Activated T-cell treated with anti-CD3 and anti-CD28 coated beads for 4 hours (primary cell): ENCODE data around the gene MED13L.

Experiments
- DNase-seq: peaks from one replicate; pipeline ENCODE4 v3.0.0-alpha.2; 2020

MED13L gene

DNA sequence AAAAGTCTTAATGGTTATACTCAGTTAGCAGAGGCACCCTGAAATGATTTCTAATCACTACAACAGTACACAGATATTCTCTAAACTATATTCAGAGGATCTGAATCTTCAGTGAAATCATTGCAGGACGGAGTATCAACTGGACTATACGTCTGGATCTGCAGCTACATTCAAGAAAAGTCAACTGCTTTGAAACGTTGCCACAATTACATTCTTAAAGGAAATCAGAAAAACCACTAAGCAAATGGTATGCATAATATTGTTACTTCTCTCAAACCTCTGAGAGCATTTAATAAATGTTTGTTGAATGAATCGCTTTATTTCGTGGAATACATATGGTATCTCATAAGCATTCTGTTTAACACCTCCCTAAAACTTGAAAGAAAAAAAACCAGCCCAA is 67.4 kb downstream of the MED13L start:
- DNase-seq: no peak

DNA sequence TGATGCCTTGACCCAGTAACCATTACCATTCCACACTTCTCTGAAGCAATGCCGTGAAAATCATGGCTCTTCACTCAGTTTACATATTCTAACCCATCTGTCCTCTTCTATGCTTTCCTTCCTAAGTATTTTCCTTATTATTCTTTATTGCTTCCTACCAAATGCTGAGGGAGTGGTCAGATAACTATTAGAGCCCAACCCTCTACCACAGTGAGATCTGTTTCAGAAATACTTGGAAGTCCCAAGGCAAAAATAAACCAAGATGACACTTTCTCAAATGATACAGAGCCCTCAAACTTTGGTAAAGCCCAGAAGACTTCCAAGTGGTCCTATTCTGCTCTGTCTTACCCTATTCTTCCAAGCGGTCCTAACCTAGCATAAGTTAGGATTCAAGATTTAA is 68.0 kb downstream of the MED13L start:
- DNase-seq: no peak

DNA sequence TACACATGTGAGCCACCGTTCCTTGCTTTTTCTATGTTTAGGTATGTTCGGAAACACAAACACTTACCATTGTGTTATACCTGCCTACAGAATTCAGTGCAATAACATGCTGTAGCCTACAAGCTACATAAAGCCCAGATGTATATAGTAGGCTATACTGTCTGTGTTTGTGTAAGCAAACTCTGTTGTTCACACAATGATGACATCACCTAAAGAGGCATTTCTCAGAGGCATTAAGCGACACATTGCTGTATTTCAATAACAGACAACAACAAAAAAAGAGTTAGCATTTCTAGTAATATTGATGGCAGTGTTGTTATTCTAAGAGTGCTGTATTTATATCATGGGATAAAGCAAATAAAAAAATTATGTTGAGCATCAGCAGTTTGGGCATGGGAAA is 70.2 kb downstream of the MED13L start:
- DNase-seq: no peak

DNA sequence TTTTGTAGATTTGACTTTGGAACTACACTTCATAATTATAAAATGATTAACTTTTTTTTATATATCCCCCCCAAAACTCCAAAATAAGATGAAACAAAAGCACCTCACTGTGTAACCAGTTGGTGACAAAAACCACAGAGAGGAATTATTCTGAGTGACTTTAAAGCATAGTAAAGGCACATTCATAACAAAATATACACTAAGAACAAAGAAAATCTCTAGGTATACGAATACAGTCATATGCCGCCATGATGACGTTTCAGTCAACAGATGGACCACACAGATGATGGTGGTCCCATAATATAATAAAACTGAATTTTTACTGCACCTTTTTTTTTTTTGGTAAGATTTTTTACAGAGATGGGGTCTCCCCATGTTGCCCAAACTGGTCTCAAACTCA is 70.7 kb downstream of the MED13L start:
- no peak for DNase-seq

DNA sequence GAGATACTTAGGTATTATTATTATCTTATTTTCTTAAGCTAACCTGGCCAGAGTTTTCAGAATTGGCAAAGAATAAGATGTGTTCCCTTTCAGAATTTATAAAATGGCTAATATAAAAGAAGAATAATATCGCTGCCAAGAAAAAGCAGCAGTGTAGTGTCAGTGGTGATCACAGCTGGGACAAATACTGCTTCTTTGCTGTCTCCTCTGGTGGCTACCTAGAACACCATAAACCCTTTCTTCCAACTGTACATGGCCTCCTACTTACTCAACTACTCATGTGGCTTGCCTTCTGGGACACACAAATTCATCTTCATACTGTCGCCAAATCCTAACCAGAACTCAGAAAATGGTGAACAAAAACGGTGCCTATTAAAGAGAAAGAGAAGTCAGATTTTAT is 72.7 kb downstream of the MED13L start:
- DNase-seq: no peak

DNA sequence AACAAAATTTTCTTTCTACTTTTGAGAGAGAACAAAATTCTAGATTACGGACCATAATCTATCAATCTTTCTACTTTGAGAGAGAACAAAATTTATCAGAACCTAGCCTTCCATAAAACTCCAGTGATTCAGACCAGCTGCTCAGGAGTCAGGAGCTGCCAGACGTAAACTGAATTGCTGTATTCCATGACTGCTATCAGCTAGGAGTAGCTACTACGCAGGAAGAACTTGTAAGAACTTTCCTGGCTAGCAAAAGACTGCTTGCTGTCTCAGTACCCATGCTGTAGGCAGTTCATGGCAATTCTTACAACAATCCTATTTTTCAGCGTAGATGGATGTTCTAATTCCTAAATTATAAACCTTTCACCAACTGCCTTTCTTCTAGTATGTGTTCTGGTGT is 73.3 kb downstream of the MED13L start:
- no peak for DNase-seq

DNA sequence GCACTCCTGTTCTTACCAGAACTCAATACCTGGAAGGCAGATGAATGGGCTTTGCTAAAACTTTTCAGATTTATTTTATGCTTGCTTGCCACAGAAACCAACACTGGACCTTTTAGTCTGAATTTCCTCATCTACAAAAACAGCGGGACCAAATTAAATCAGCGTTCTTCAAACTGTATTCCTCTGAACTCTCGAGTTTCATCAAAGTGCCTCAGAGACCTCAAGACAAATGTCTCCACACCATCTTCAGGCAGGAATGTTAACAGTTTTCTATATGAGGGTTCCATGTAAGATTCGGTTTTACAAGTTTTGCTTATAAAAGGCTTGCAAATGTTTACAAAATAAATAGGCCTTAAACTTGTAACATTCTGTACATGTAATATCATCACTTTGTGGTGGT is 74.6 kb downstream of the MED13L start:
- no peak for DNase-seq

DNA sequence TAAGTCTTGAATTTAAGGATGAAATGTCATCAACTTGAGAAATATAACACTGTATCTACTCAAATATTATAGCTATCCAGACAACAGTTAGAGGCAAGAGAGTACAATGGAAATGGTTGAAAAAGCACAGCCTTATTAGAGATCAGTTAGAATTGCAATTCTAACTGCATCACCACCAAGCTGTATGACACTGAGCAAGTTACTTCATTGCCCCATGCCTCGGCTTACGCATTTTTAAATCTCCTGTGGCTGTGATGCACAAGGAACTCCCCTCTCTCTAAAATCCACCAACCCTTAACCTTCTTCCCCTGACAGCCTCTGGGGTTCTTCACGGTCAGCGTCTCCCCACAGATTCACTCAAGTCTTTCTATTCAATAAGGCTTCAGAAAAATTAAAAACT is 75.1 kb downstream of the MED13L start:
- DNase-seq: no peak

DNA sequence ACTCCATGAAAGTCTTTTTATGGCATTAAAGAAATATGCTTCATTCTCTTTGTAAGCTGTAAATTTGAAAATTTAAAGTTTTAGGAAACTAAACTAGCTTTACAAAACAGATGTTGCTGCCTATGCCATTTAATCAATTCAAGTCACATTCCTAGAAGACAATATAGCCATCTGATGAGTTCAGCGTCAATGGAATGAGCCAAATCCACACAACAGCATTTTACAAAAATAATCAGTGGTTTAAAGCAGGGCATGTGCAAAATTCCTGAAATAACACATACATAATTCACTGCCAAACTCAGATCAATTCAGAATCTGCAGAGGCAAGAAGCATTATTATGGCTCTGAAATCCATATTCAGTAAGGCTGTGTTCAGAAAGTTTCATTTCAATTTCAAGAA is 75.6 kb downstream of the MED13L start:
- no peak for DNase-seq

DNA sequence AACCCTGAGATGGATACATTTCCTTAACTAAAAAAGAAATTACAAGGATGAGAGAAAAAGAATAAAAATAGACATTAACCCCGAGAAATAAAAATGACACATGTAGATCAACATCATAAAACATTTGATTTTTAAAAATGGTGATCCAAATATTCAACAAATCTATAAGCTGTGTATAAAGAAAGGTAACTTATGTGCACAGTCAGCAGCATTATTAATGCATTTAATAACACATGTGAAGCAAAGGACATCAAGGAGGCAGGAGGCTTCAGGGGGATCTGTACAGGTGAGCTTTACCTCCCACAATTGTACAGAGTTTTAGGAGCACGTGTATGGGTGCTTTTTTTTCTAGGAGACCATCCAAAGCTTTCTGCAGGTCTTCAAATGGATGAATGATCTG is 76.1 kb downstream of the MED13L start:
- no peak for DNase-seq

DNA sequence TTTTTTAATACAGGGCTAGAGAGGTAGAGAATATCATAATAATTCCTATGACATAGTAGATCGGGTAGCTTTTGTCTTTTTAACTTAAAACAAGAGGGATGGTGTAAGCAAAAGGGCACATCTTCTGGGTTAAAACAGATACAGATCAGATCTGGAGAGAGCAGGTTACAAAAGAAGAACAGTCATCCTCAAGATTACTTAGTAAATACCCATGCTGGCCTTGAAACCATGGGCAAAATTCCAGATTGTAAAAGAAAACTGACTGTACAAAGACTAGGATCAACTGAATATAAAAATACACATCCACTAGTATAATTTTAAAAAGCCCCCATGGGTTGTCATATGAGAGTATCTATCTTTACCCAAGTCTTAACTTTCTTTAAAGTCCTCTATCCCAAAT is 76.7 kb downstream of the MED13L start:
- DNase-seq: no peak

DNA sequence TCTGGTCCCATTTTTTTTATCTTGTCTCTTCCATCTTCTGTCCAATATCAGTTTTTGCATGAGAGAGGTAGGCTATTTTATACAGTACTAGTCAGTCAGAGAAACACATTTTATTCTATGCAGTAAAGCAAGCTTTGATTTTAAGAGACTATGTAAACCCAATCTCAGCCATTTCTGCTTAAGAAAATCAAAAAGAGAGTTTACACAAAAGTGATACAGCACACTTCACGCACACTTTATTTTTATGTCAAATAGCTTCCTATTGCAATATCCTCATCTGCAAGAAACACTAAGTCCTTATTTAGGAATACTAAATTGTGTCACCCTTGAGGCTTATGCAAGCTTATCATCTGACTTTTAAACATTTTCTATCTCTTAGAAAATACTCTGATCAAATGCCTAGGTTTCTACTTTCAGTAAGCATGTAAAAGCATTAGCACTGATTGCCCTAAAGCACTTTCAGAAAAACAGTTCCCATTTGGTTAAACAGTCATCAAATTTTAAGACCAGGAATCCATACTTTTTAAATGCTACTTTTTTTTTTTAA is 78.3 kb downstream of the MED13L start:
- no peak for DNase-seq

DNA sequence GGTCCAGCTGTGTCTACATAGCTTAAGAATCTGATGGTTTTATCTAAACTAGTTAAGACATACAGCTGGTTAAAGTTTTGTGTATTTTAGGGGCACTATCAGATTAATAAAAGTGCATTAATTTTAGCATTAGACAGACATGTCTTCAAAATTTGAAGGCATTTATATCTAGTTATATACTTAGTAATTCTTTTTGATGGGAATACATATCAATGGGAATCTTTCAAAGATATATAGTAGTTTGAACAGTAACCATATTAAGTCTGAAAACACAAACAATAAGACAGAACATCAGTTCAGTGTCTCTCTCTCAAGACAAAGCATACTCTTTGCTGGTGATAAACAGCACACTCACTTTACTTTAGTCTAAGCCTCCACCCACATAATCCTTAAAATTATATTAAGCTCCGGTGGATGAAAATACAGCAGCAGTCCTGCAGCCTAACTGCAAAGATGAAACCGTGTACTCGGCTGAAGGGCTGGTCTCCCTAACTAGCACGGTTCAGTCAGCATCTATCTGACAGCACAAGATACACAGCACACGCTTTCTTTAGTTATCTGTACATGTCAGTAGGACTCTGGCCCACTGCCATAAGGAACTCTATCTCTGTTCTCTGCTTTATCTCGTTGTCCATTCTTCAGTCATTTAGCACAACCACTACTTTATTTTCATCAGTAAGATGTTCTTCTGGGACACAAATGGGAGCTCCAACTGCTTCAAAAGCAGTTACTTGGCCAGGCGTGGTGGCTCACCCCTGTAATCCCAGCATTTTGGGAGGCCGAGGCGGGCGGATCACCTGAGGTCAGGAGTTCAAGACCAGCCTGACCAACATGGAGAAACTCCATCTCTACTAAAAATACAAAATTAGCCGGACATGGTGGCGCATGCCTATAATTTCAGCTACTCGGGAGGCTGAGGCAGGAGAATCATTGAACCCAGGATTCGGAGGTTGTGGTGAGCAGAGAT is 80.5 kb downstream of the MED13L start:
- DNase-seq: no peak

DNA sequence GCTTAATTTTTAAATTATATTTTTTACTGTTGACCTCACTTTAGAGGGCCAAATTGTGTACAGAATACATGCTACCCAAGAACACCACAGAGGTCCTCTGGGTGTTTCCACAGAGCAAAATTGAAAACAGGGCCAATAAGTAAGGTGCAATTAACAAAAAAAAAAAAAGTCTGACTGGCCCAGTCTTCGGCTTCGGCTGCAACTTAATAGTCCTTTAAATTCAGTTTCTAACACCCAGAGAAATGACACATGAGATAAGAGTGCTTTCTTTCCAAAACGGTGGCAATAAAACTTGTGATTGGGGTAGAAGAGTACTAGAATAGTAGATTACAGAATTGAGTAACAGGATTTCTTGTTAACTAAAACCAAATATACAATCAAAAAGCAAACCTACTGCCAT is 81.3 kb downstream of the MED13L start:
- no peak for DNase-seq

DNA sequence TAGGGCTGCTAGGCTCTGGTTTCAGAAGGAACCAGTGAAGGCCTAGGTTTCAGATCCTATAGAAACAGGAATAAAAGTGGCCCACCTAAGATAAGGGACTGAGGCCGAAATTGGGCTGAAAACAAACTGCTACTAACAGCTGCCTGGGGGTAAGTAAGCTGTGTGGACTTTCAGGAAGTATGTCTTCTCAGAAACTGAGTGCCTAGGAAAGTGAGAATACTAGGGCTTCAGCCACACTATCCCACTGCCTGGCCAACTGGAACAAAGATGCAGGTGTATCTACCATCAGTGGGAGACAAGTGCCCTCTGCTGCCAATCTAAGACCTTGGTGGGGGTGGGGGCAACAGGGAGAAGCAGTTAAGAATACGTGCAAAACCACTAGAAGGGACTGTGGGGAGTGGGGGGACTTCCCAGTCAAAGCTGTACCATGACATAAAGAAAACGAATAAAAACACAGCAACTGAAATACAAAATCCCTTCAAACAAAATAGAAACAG is 82.5 kb downstream of the MED13L start:
- DNase-seq: peak; percentile 28

DNA sequence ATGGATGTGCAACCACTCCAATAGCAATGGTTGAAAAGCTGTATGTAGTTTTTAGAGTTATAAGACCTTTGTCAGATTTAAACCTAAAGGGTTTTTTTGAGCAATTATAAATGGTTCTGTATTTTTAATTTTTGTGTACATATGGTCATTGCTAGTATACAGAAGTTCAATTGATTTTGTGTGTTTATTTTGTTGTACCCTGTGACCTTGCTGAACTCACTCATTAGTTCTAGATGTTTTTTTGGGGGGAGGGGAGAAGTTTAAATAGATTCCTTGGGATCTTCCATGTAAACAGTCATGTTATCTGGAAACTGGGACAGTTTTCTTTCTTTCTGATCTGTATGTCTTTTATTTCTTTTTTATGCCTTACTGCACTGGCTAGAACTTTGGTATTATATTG is 87.8 kb downstream of the MED13L start:
- DNase-seq: no peak

DNA sequence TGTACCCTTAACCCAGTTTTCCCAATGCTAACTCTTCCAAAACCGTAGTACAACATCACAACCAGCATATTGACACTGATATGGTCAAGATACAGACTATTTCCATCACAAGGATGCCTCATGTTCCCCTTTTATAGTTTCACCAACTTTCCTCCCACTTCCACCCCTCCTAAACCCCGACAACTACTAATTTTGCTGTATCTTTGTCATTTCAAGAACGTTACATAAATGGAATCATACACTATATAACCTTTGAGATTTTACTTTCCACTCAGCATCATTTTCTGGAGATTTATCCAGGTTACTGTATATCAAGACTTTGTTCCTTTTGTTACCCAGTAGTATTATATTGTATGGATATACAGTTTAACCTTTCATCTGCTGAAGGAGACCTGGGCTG is 88.9 kb downstream of the MED13L start:
- no peak for DNase-seq

DNA sequence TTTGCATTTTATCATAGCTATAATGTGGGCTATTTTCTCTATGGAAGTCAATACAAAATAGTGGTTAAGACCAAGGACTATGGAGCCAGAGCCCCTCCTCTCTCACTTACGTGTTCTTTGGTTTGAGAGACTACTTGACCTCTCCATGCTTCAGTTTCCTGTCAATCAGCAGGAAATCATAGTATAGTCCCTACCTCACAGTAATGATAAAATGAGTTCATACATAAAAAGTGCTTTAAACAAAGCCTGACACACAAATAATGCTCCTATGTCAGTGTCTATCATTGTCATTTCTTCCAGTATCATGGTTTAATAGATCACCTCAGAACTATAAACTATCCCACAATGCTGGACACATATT is 90.4 kb downstream of the MED13L start:
- DNase-seq: no peak

DNA sequence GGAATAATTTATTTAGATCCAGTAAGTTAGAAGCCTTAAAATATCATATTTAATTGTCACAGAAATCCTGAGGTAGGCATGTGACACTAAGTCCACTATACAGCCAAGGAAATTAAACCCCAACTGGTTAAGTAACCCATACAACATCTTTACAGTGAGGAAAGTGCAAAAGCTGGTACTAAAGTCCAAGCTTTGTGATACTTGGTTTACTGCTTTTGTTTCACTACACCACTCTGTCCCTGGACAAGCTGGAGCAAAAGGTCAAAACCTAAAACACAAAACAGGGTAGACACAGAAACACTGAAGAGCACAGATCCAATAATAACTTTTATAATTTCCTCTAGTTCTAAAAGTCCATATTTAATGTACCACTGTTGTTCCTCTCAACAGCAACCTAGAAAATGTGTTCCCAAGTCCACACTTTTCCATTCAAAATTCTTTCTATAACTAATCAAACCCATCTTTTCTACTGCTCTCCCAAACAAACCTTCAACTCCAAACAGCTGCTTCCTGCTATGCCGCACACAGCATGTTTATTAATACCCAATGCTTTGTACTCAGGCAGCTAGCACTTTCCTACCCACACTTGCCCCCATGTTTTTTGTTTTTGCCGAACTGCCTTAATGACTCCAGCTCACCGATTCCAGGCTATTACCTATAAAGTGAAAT is 90.9 kb downstream of the MED13L start:
- no peak for DNase-seq

DNA sequence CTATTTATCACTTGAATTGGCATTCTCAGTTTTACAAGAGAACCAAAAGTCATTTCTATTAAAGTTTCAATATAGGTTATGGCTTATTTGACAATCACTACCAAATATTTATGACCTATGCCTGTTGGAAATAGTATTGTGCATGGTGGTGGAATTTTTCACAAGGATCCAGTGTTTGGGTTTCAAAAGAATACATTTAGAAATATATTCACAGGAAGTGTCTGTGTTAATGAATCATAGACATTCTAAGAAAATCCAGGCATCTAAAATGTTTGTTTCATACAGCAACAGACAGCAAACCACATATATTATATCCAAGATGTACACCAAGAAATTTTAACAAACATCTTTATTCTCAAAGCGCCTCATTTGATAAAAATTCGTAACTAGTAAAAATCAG is 92.7 kb downstream of the MED13L start:
- no peak for DNase-seq

DNA sequence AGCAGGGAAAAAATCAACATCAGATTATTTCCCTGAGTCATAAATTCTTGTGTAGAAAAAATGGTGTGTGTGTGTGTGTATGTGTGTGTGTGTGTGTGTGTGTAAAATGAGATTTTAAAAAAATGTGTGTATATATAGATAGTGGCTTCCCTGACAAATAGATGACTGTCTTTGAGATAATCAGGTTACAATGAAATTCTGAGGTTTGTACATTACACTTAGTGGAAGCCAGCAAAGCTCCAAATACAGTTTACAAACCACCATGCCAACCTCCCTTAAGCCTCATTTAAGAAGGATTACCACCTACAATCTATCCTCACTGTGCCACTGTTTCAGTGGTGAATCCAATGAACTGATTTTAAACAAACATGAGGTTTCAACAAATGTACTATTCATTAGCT is 93.8 kb downstream of the MED13L start:
- no peak for DNase-seq

DNA sequence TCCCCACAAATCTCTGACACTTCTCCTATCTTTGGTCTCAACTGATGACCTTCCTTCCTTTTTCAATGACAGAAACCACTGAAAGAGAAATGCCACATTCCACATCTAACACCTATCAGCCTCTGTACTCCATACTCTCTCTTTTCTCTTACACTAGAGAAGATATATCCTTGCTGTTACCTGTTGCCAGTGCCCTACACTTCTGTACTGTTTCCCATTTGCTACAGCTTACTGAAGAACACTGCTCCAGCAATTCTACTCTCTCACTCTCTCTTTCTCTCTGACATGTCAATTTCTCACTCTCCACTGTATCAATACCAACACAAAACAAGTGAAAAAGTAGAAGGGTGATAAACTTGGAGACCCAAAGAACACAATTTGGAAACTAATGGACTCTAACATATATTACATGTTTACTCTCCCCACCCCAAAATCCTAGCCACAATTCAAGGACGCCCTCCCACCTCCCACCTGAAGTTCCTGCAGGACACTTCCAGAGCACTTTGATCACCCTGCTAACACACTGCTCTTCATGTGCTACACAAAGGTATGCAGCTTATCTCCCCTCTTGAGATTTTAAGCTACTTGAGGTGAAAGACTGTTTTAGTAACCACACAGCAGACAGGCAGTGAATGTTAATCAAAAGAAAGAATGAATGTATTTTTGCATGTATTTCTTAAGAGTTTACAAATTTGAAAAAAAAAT is 95.0 kb downstream of the MED13L start:
- no peak for DNase-seq

DNA sequence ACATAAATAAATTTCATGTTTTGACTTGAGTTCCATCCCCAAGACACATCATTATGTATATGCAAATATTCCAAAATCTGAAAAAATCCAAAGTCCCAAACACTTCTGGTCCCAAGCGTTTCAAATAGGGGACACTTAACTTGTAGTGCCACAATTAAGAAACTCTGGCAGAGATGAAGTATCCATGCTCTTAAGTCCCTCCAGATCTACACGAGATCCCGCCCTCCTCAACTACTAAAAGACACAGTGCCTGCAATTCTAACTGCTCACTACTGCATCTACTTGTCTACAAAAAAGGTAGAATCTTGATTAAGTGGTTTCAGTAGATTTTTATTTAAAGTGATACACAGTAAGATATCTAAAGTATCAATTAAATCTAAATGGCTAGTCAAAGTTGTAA is 97.0 kb downstream of the MED13L start:
- DNase-seq: no peak

DNA sequence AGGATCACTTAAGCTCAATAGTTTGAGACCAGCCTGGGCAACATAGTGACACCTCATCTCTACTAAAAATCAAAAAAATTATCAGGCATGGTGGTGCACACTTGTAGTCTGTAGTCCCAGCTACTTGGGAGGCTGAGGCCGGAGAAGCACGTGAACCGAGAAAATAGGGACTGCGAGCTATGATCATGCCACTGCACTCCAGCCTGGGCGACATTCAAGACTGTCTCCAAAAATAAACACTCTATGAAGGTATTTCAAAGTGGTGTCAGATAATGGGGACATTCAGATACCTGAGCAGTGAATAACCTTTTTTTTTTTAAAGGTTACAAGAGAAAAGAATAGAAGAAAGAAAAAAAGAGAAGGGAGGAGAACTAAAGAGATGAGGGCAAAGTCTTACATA is 98.1 kb downstream of the MED13L start:
- DNase-seq: no peak
